CD4-positive, CD25-positive, alpha-beta regulatory T cell (primary cell): ENCODE data around the gene GABBR1. TPM values are rescaled to one million over a fixed set of nuclear protein-coding genes. Genes with fewer than 3 reads are reported as not detected.
A peak's percentile ranks its signal among the peaks of the same experiment; 100 is the strongest.

Experiments
- ATAC-seq, 2 donors: fragments of 150-1000 bp; cut with Tn5 transposase; one replicate each; pipeline ENCODE4 v1.10.0; 2021; ENCODE audit warnings: low read depth in 2 of 2, moderate number of reproducible peaks in 2 of 2, moderate library complexity in 1 of 2
- DNase-seq, 3 donors: peaks; one replicate each; pipeline versions ENCODE4 v3.0.0 to v3.0.0-alpha.2; 2012 to 2022; ENCODE audit warnings: mixed read lengths in 1 of 3
- H3K27ac ChIP-seq: one replicate; pipeline ENCODE4 v1.7.0; 2013; ENCODE audit warnings: mild to moderate bottlenecking, low read length; ENCODE audit not compliant: insufficient read depth, poor library complexity, severe bottlenecking
- H3K27me3 ChIP-seq: one replicate; pipeline ENCODE4 v1.7.0; 2013; ENCODE audit warnings: low read length; ENCODE audit not compliant: control insufficient read depth, insufficient read depth
- H3K36me3 ChIP-seq: one replicate; pipeline ENCODE4 v1.7.0; 2013; ENCODE audit warnings: mild to moderate bottlenecking, low read length, moderate library complexity; ENCODE audit not compliant: control insufficient read depth, insufficient read depth
- H3K4me1 ChIP-seq: 2 replicates; pipeline ENCODE4 v1.7.0; 2013; ENCODE audit warnings: mild to moderate bottlenecking, low read length; ENCODE audit not compliant: insufficient read depth, control insufficient read depth, poor library complexity, severe bottlenecking
- H3K4me3 ChIP-seq: one replicate; pipeline ENCODE4 v1.7.0; 2013; ENCODE audit warnings: low read depth, mild to moderate bottlenecking, low read length, moderate library complexity
- H3K9me3 ChIP-seq, 2 experiments: 1 replicate in 1 of 2; 2 replicates in 1 of 2; pipeline ENCODE4 v1.7.0; 2013; ENCODE audit warnings: low read length in 2 of 2, mild to moderate bottlenecking in 1 of 2, moderate library complexity in 1 of 2; ENCODE audit not compliant: control insufficient read depth in 2 of 2
- H3K27ac Mint-ChIP-seq, 3 donors: one replicate each; pipeline ENCODE4 v1.8.0; 2020 to 2022; ENCODE audit warnings: mild to moderate bottlenecking in 3 of 3, mixed read lengths in 3 of 3, moderate library complexity in 2 of 3
- H3K27me3 Mint-ChIP-seq: one replicate; pipeline ENCODE4 v1.8.0; 2022; ENCODE audit warnings: mild to moderate bottlenecking, mixed read lengths
- H3K36me3 Mint-ChIP-seq: one replicate; pipeline ENCODE4 v1.8.0; 2020; ENCODE audit warnings: mixed read lengths
- H3K4me1 Mint-ChIP-seq, 4 donors: one replicate each; pipeline ENCODE4 v1.8.0; 2020 to 2022; ENCODE audit warnings: mixed read lengths in 4 of 4, mild to moderate bottlenecking in 1 of 4
- H3K4me3 Mint-ChIP-seq, 4 donors: one replicate each; pipeline ENCODE4 v1.8.0; 2020 to 2022; ENCODE audit warnings: mild to moderate bottlenecking in 4 of 4, mixed read lengths in 4 of 4, moderate library complexity in 3 of 4
- H3K9me3 Mint-ChIP-seq, 7 donors: one replicate each; pipeline ENCODE4 v1.8.0; 2020 to 2022; ENCODE audit warnings: mixed read lengths in 7 of 7, mild to moderate bottlenecking in 3 of 7, moderate library complexity in 2 of 7
- polyA plus RNA-seq, 4 donors: library from polyadenylated mRNA; unstranded; fragments of 300-500 nt; fragmentation: Illumina TruSeq; gene quantifications; one replicate each; pipeline ENCODE4 v1.2.3, GENCODE V29; 2021
- total RNA-seq: library from RNA; stranded (reverse); gene quantifications from one replicate; pipeline ENCODE4 v1.2.3, GENCODE V29; 2022

The GABBR1 gene
- total and polyA plus RNA-seq, 5 donors from 2014 or later = 0.60 to 56.3 (median 1.7) TPM

GRCh38 chr6:29626948-29627754 is 5.8 kb downstream of the GABBR1 start:
- ATAC-seq (no peak), DNase-seq (peak in 1 of 3 donors; percentile 9)
- Mint-ChIP-seq H3K27ac (peak overlapping the region; percentile 43 to 86 (median 80)), H3K4me3 (peak overlapping the region; percentile 70 to 83 (median 78)), H3K36me3 (no peaks in the 10 kb centered on the region), H3K4me1 (peaks cover 17 to 47% (median 30%) of the 10 kb centered on the region in 4 donors), H3K9me3 (no peaks in the 10 kb centered on the region), H3K27me3 (peaks cover 16% of the 10 kb centered on the region)
- Histone ChIP-seq H3K4me3 (no peak overlapping the region), H3K9me3 (no peaks in the 10 kb centered on the region), H3K36me3 (peaks cover 4% of the 10 kb centered on the region), H3K4me1 (peaks cover 28% of the 10 kb centered on the region), H3K27me3 (no peaks in the 10 kb centered on the region), H3K27ac (peak overlapping the region; percentile 53)

DNA sequence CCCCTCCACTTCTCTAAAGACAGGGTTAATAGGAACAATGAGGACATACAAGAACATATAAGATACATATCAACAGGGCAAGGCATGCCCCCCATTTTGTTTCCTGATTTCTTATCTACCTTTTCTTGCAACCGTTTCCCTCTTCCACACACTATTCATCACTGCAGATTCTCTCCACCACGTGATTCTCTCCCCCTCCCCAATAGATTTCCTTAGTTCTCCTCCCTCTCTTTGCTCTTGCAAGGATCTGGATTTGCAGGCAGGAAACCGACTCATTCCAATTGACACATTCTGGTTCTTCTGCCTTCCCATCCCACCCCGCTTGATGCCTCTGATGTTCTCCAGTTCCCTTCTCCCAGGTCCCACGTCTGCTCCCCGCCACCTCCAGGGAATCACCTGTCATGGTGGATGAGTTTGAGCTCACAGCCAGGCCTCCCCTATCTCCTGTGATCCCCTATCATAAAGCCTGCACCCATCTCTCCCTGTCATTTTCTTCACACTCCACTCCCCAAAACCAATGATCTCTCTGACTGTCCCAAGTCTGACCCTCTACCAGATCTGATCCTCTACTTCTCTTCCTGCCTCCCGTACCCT is 7.5 kb downstream of the GABBR1 start:
- H3K27ac Mint-ChIP-seq = peak overlapping the region; percentile 21 to 82 (median 27)
- peaks cover 8% of the 10 kb centered on the region for H3K36me3 ChIP-seq
- H3K4me3 ChIP-seq = no peak overlapping the region
- H3K4me1 Mint-ChIP-seq = peaks cover 11 to 30% (median 14%) of the 10 kb centered on the region in 4 donors
- peaks cover 15% of the 10 kb centered on the region for H3K4me1 ChIP-seq
- no peaks in the 10 kb centered on the region for H3K9me3 Mint-ChIP-seq
- H3K9me3 ChIP-seq = no peaks in the 10 kb centered on the region
- H3K27me3 ChIP-seq = no peaks in the 10 kb centered on the region
- no peak for DNase-seq
- peak overlapping the region in 2 of 4 donors; percentile 5 to 25 for H3K4me3 Mint-ChIP-seq
- peaks cover 8% of the 10 kb centered on the region for H3K27me3 Mint-ChIP-seq
- no peak overlapping the region for H3K27ac ChIP-seq
- no peak for ATAC-seq
- peaks cover 12% of the 10 kb centered on the region for H3K36me3 Mint-ChIP-seq

- Histone ChIP-seq H3K27ac (no peak overlapping the region), H3K36me3 (peaks cover 12% of the 10 kb centered on the region), H3K4me3 (no peak overlapping the region), H3K27me3 (no peaks in the 10 kb centered on the region), H3K4me1 (peaks cover 15% of the 10 kb centered on the region), H3K9me3 (no peaks in the 10 kb centered on the region)
- Mint-ChIP-seq H3K9me3 (no peaks in the 10 kb centered on the region), H3K4me3 (no peak overlapping the region), H3K27me3 (no peaks in the 10 kb centered on the region), H3K27ac (peak overlapping the region in 2 of 3 donors; percentile 21 to 65), H3K4me1 (peaks cover 6 to 22% (median 11%) of the 10 kb centered on the region in 4 donors), H3K36me3 (peaks cover 18% of the 10 kb centered on the region)
- ATAC-seq (no peak), DNase-seq (no peak)
Observed at GRCh38 chr6:29624520-29624961, 8.4 kb downstream of the GABBR1 start.

DNA sequence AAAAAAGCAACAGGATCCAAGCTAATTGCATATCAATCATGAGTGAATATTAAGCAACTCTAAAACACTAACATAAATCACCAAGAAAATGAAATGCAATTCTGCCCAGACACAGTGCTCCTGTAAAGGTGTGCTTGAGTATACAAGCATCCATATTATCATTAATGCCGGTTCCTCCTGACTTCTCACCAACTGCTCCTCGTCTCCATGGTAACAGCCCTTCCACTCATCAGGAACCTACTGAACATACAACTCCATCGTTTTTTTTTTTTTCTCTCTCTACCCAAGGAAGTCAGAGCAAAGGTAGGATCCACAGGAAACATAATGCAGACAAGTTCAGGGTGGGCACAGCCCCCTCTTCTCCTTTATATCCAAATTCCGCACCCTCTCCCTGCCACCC is 12.4 kb downstream of the GABBR1 start:
- H3K4me1 Mint-ChIP-seq = peaks cover 0 to 2% (median 0%) of the 10 kb centered on the region in 4 donors
- H3K9me3 ChIP-seq = no peaks in the 10 kb centered on the region
- H3K36me3 ChIP-seq = peaks cover 12% of the 10 kb centered on the region
- no peaks in the 10 kb centered on the region for H3K27me3 Mint-ChIP-seq
- no peak for ATAC-seq
- H3K27ac ChIP-seq = no peak overlapping the region
- H3K27ac Mint-ChIP-seq = no peak overlapping the region
- H3K36me3 Mint-ChIP-seq = peaks cover 26% of the 10 kb centered on the region
- H3K27me3 ChIP-seq = no peaks in the 10 kb centered on the region
- no peaks in the 10 kb centered on the region for H3K4me1 ChIP-seq
- no peak overlapping the region for H3K4me3 ChIP-seq
- DNase-seq = no peak
- no peak overlapping the region for H3K4me3 Mint-ChIP-seq
- H3K9me3 Mint-ChIP-seq = no peaks in the 10 kb centered on the region

GRCh38 chr6:29619578-29620160 is 13.3 kb downstream of the GABBR1 start:
- peaks cover 27% of the 10 kb centered on the region for H3K36me3 Mint-ChIP-seq
- ATAC-seq (no peak), DNase-seq (no peak)
- Histone ChIP-seq H3K4me1 (no peaks in the 10 kb centered on the region), H3K9me3 (no peaks in the 10 kb centered on the region), H3K27me3 (no peaks in the 10 kb centered on the region), H3K27ac (no peak overlapping the region), H3K36me3 (peaks cover 12% of the 10 kb centered on the region), H3K4me3 (no peak overlapping the region)
- no peaks in the 10 kb centered on the region for H3K9me3 Mint-ChIP-seq
- H3K27ac Mint-ChIP-seq = no peak overlapping the region
- no peaks in the 10 kb centered on the region for H3K4me1 Mint-ChIP-seq
- no peak overlapping the region for H3K4me3 Mint-ChIP-seq
- H3K27me3 Mint-ChIP-seq = no peaks in the 10 kb centered on the region

DNA sequence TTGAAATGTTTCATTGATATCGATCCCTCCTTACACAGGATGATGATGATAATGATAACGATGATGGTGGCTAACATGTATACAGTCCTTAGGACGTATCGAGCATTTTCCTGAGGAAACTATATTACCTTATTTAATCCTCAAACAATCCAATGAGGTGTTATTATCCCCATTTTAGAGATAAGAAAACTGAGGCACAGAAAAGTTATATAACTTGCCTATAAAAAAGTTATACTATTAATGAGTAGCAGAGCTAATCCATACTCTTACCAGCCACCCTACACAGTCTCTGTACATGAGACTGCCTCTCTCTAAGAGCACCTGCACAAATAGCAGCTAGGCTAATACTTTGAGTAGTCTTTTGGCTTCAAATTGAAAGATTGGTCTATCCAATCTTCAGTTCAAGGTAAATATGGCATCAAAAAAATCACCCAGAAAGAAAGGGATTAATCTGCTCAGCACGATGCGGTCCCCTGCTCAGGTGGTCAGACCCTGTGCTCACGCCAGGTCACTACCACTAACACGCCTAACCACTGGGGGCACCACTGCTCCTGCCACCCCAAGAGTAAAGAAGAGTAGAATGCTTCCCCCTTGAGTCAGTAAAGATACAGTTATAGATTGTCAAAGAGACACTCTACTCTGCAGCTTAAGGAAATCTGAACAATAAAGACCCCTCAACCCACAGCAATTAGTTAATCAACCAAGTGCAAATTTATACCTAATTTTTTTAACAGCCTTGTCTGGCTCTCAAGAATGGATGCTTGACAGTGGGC is 15.0 kb downstream of the GABBR1 start:
- Mint-ChIP-seq H3K4me1 (no peaks in the 10 kb centered on the region), H3K27ac (no peak overlapping the region), H3K9me3 (no peaks in the 10 kb centered on the region), H3K36me3 (peaks cover 41% of the 10 kb centered on the region), H3K27me3 (no peaks in the 10 kb centered on the region), H3K4me3 (no peak overlapping the region)
- peak in 1 of 3 donors; percentile 16 for DNase-seq
- Histone ChIP-seq H3K9me3 (no peaks in the 10 kb centered on the region), H3K27ac (no peak overlapping the region), H3K27me3 (no peaks in the 10 kb centered on the region), H3K36me3 (peaks cover 18% of the 10 kb centered on the region), H3K4me3 (no peak overlapping the region), H3K4me1 (no peaks in the 10 kb centered on the region)
- no peak for ATAC-seq

- H3K27me3 Mint-ChIP-seq = no peaks in the 10 kb centered on the region
- H3K27ac Mint-ChIP-seq = no peak overlapping the region
- H3K36me3 Mint-ChIP-seq = peaks cover 61% of the 10 kb centered on the region
- no peaks in the 10 kb centered on the region for H3K4me1 Mint-ChIP-seq
- H3K36me3 ChIP-seq = peaks cover 17% of the 10 kb centered on the region
- H3K4me3 Mint-ChIP-seq = no peak overlapping the region
- H3K27me3 ChIP-seq = no peaks in the 10 kb centered on the region
- H3K4me3 ChIP-seq = no peak overlapping the region
- no peaks in the 10 kb centered on the region for H3K4me1 ChIP-seq
- ATAC-seq (no peak), DNase-seq (no peak)
- no peaks in the 10 kb centered on the region for H3K9me3 Mint-ChIP-seq
- no peak overlapping the region for H3K27ac ChIP-seq
- no peaks in the 10 kb centered on the region for H3K9me3 ChIP-seq
Observed at GRCh38 chr6:29611426-29611825, 21.6 kb downstream of the GABBR1 start.
